HEK293 (cell line): ENCODE data around the gene ZNF345.

ENCODE experiments used
- AEBP2 ChIP-seq: fragments of 450-650 bp; formaldehyde crosslinking; IDR thresholded peaks from 2 replicates; pipeline ENCODE4 v1.5.1; 2016; ENCODE audit warnings: missing biosample characterization, missing genetic modification characterization, borderline replicate concordance
- INSM2 ChIP-seq: fragments of 450-650 bp; formaldehyde crosslinking; IDR thresholded peaks from 2 replicates; pipeline ENCODE4 v1.5.1; 2016; ENCODE audit warnings: missing biosample characterization, missing genetic modification characterization
- OSR2 ChIP-seq: fragments of 450-650 bp; formaldehyde crosslinking; IDR thresholded peaks from 2 replicates; pipeline ENCODE4 v1.5.1; 2016; ENCODE audit warnings: missing biosample characterization, missing genetic modification characterization
- PATZ1 ChIP-seq: fragments of 450-650 bp; formaldehyde crosslinking; IDR thresholded peaks from 2 replicates; pipeline ENCODE4 v1.5.1; 2016; ENCODE audit warnings: missing biosample characterization, missing genetic modification characterization
- PRDM6 ChIP-seq: fragments of 450-650 bp; formaldehyde crosslinking; IDR thresholded peaks from 2 replicates; pipeline ENCODE4 v1.5.1; 2017; ENCODE audit warnings: missing biosample characterization, missing genetic modification characterization
- TSHZ1 ChIP-seq: fragments of 450-650 bp; formaldehyde crosslinking; IDR thresholded peaks from 2 replicates; pipeline ENCODE4 v1.5.1; 2016; ENCODE audit warnings: missing biosample characterization, missing genetic modification characterization, borderline replicate concordance
- ZBTB1 ChIP-seq: fragments of 450-650 bp; formaldehyde crosslinking; IDR thresholded peaks from 2 replicates; pipeline ENCODE4 v1.5.1; 2016; ENCODE audit warnings: missing biosample characterization, missing genetic modification characterization
- ZFP3 ChIP-seq: fragments of 450-650 bp; formaldehyde crosslinking; IDR thresholded peaks from 2 replicates; pipeline ENCODE4 v1.5.1; 2016; ENCODE audit warnings: low read depth, missing biosample characterization, missing genetic modification characterization
- ZIC2 ChIP-seq: fragments of 450-650 bp; formaldehyde crosslinking; IDR thresholded peaks from 2 replicates; pipeline ENCODE4 v1.5.1; 2016; ENCODE audit warnings: missing biosample characterization, missing genetic modification characterization
- ZNF146 ChIP-seq: fragments of 450-650 bp; formaldehyde crosslinking; IDR thresholded peaks from 2 replicates; pipeline ENCODE4 v1.5.1; 2016; ENCODE audit warnings: missing biosample characterization, missing genetic modification characterization
- ZNF16 ChIP-seq: fragments of 450-650 bp; formaldehyde crosslinking; IDR thresholded peaks from 2 replicates; pipeline ENCODE4 v1.5.1; 2016; ENCODE audit warnings: low read depth, missing biosample characterization, missing genetic modification characterization
- ZNF2 ChIP-seq: fragments of 450-650 bp; formaldehyde crosslinking; IDR thresholded peaks from 2 replicates; pipeline ENCODE4 v1.5.1; 2016; ENCODE audit warnings: missing biosample characterization, missing genetic modification characterization
- ZNF221 ChIP-seq: fragments of 450-650 bp; formaldehyde crosslinking; IDR thresholded peaks from 2 replicates; pipeline ENCODE4 v1.5.1; 2017; ENCODE audit warnings: missing biosample characterization, missing genetic modification characterization, borderline replicate concordance
- ZNF274 ChIP-seq, 2 experiments: fragments of 200-500 bp in 1 of 2; fragments of 450-650 bp in 1 of 2; sonication (Bioruptor generic) in 1 of 2; formaldehyde crosslinking in 1 of 2; IDR thresholded peaks; 2 replicates each; pipeline versions ENCODE4 v1.5.1 to v1.6.1; 2014 to 2016; ENCODE audit warnings: borderline replicate concordance in 1 of 2, inconsistent platforms in 1 of 2, low read length in 1 of 2, missing biosample characterization in 1 of 2, missing genetic modification characterization in 1 of 2
- ZNF302 ChIP-seq: fragments of 450-650 bp; formaldehyde crosslinking; IDR thresholded peaks from 2 replicates; pipeline ENCODE4 v1.5.1; 2016; ENCODE audit warnings: missing biosample characterization, missing genetic modification characterization, low read depth
- ZNF324 ChIP-seq: fragments of 450-650 bp; formaldehyde crosslinking; IDR thresholded peaks from 2 replicates; pipeline ENCODE4 v1.5.1; 2016; ENCODE audit warnings: missing biosample characterization, missing genetic modification characterization
- ZNF449 ChIP-seq: fragments of 450-650 bp; formaldehyde crosslinking; IDR thresholded peaks from 2 replicates; pipeline ENCODE4 v1.5.1; 2017; ENCODE audit warnings: missing biosample characterization, mild to moderate bottlenecking, missing genetic modification characterization, moderate library complexity
- ZNF610 ChIP-seq: fragments of 450-650 bp; formaldehyde crosslinking; IDR thresholded peaks from 2 replicates; pipeline ENCODE4 v1.5.1; 2016; ENCODE audit warnings: missing biosample characterization, missing genetic modification characterization, borderline replicate concordance
- ZNF624 ChIP-seq: fragments of 450-650 bp; formaldehyde crosslinking; IDR thresholded peaks from 2 replicates; pipeline ENCODE4 v1.5.1; 2017; ENCODE audit warnings: missing biosample characterization, missing genetic modification characterization
- ZNF660 ChIP-seq: fragments of 450-650 bp; IDR thresholded peaks from 2 replicates; pipeline ENCODE4 v1.5.1; 2018; ENCODE audit warnings: missing biosample characterization, mild to moderate bottlenecking, missing genetic modification characterization
- ZNF670 ChIP-seq: fragments of 450-650 bp; formaldehyde crosslinking; IDR thresholded peaks from 2 replicates; pipeline ENCODE4 v1.5.1; 2016; ENCODE audit warnings: missing biosample characterization, missing genetic modification characterization, low read depth
- ZNF76 ChIP-seq: fragments of 450-650 bp; formaldehyde crosslinking; IDR thresholded peaks from 2 replicates; pipeline ENCODE4; 2016; ENCODE audit warnings: low read depth, missing biosample characterization, missing genetic modification characterization, borderline replicate concordance
- ZSCAN18 ChIP-seq: fragments of 450-650 bp; formaldehyde crosslinking; IDR thresholded peaks from 2 replicates; pipeline ENCODE4 v1.5.1; 2016; ENCODE audit warnings: missing biosample characterization, missing genetic modification characterization
- ZSCAN23 ChIP-seq: fragments of 450-650 bp; formaldehyde crosslinking; IDR thresholded peaks from 2 replicates; pipeline ENCODE4 v1.5.1; 2016; ENCODE audit warnings: missing biosample characterization, missing genetic modification characterization

Gene ZNF345

GRCh38 chr19:36838784-36839324 is 11.8 kb upstream of the ZNF345 start (continued):
- no peak for TF ChIP-seq INSM2 (tag by site-specific recombination)
- TF ChIP-seq ZBTB1 (tag by site-specific recombination) = no peak
- TF ChIP-seq ZNF610 (tag by site-specific recombination) = no peak
- TF ChIP-seq ZNF274 (IDR thresholded peaks at IDR 0.05; ENCODE audit: low read length) = no peak
- no peak for TF ChIP-seq ZNF274 (tag by site-specific recombination; IDR thresholded peaks at IDR 0.05; ENCODE audit: borderline replicate concordance)
- no peak for TF ChIP-seq AEBP2 (tag by site-specific recombination)
- no peak for TF ChIP-seq ZNF16
- no peak for TF ChIP-seq ZNF324 (tag by site-specific recombination)
- TF ChIP-seq ZNF449 (tag by site-specific recombination) = no peak
- TF ChIP-seq TSHZ1 (tag by site-specific recombination) = no peak
- TF ChIP-seq ZIC2 (tag by site-specific recombination) = 0 out of 2 replicates have a peak, but pooled peaks have one; percentile 8
- TF ChIP-seq ZSCAN23 (tag by site-specific recombination) = no peak
- TF ChIP-seq ZSCAN18 (tag by site-specific recombination) = no peak
- no peak for TF ChIP-seq ZNF221 (tag by site-specific recombination)
- 0 out of 2 replicates have a peak, but pooled peaks have one; percentile 11 for TF ChIP-seq ZFP3
- no peak for TF ChIP-seq ZNF76 (tag by site-specific recombination)
- TF ChIP-seq OSR2 (tag by site-specific recombination) = no peak
- no peak for TF ChIP-seq ZNF146 (tag by site-specific recombination)
- no peak for TF ChIP-seq ZNF624 (tag by site-specific recombination)
- no peak for TF ChIP-seq ZNF670 (tag by site-specific recombination)
- TF ChIP-seq PRDM6 (tag by site-specific recombination) = no peak
- TF ChIP-seq ZNF302 (tag by site-specific recombination) = no peak
- no peak for TF ChIP-seq ZNF660
- TF ChIP-seq ZNF2 (tag by site-specific recombination) = no peak
- TF ChIP-seq PATZ1 (tag by site-specific recombination) = no peak
